MG63 (cell line): ENCODE results near the gene ADCY7. TPM values are rescaled to one million over a fixed set of nuclear protein-coding genes. Genes with fewer than 3 reads are reported as not detected.

ENCODE experiments used
- DNase-seq: peaks from one replicate; pipeline ENCODE4 v3.0.0-alpha.2; 2020
- H3K27me3 ChIP-seq: fragments of 250-450 bp; sonication (Bioruptor Pico); 2 replicates; pipeline ENCODE4 v1.5.1; 2020; ENCODE audit warnings: mild to moderate bottlenecking, moderate library complexity
- H3K36me3 ChIP-seq: fragments of 250-450 bp; sonication (Bioruptor Pico); 2 replicates; pipeline ENCODE4 v1.5.1; 2020; ENCODE audit warnings: mild to moderate bottlenecking, moderate library complexity
- H3K4me3 ChIP-seq: fragments of 250-450 bp; sonication (Bioruptor Pico); 2 replicates; pipeline ENCODE4 v1.5.1; 2020; ENCODE audit warnings: mild to moderate bottlenecking, moderate library complexity
- H3K9me3 ChIP-seq: fragments of 250-450 bp; sonication (Bioruptor Pico); 2 replicates; pipeline ENCODE4 v1.5.1; 2020; ENCODE audit warnings: mild to moderate bottlenecking, moderate library complexity
- total RNA-seq: library from RNA; depleted of rRNA; stranded (reverse); fragments of >200 nt; shearing (Covaris generic); gene quantifications from 2 replicates; pipeline ENCODE4 v1.2.3, GENCODE V29; 2014; ENCODE audit warnings: low replicate concordance

ADCY7 gene
- total RNA-seq, 1 experiment from 2014 or later = 28.0 TPM

DNA sequence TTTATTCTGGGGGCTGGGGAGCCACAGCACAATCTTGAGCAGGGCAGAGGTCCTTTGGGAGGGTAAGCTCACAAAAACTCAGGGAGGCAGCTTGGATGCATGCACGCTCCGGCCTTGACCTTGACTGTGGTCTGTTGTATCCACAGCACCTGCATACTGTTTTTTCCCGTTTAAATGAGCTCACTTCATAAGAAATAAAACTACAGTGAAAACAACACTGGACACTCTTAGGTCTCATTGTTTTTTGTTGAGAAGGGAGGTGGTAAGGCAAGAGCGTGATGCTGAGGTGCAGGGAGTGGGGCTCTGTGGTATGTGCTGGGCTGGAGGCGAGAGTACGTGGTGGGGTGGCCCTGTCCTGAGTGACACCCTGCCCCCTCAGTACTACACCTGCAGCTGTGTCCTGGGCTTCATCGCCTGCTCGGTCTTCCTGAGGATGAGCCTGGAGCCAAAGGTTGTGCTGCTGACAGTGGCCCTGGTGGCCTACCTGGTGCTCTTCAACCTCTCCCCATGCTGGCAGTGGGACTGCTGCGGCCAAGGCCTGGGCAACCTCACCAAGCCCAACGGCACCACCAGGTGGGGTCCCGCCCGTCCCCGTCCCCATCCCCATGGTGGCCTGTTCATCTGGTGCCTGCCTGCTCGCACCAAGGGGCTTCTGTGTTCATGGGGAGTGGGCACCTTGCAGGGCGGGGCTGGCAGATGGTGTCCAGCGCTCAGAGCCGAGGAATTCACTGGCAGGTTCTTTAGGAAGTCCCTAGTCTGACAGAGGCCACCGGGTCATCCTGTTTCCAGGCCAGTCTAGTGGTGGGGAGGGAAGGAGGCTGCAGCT lies 44.2 kb downstream of the ADCY7 start:
- Histone ChIP-seq H3K4me3 (no peak overlapping the region), H3K27me3 (no peaks in the 10 kb centered on the region), H3K36me3 (peaks cover 11% of the 10 kb centered on the region), H3K9me3 (no peaks in the 10 kb centered on the region)
- DNase-seq = no peak

DNA sequence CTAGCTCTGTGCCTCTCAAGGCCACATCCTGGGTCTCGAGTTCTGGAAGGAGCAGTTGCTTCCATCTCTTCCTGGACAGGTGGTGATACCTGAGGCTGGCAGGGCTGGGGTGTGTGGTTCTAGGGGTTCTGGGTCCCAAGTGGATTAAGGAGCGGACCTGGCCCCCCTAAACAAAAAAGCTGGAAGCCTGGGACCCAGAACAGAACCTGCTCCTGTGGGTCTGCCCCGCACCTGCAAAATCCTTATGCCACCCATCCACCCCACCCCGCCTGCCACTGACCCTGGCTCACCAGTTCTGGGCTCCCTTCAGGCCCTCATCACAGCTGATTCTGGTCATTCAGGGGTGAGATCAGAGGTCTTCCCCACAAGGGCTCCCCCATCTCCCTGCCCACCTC lies 44.8 kb downstream of the ADCY7 start:
- peaks cover 11% of the 10 kb centered on the region for H3K36me3 ChIP-seq
- no peak overlapping the region for H3K4me3 ChIP-seq
- DNase-seq = no peak
- H3K9me3 ChIP-seq = no peaks in the 10 kb centered on the region
- H3K27me3 ChIP-seq = no peaks in the 10 kb centered on the region

DNA sequence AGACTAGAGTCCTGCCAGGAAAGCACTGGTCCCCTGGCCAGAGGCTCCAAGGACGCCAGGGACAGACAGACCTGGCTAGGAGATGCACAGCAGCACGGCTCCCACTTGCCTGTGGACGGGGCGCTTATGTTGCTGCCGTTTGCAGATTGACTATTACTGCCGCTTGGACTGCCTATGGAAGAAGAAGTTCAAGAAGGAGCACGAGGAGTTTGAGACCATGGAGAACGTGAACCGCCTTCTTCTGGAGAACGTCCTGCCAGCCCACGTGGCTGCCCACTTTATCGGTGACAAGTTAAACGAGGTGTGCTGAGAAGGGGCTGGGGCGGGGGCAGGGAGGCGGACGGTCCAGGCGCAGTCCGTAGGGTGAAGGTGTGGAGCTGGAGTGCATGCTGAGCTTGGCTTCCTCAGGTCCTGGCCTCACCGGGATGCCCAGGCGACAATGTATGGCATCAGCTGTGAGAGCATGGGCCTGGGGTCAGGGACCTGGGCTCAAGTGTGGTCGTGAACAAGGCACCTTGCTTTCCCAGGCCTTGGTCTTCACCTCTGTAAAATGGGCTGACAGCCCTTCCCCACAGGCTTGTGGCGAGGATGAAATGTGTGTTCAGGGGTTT lies 45.6 kb downstream of the ADCY7 start:
- H3K36me3 ChIP-seq = peaks cover 17% of the 10 kb centered on the region
- no peak for DNase-seq
- H3K9me3 ChIP-seq = no peaks in the 10 kb centered on the region
- H3K27me3 ChIP-seq = no peaks in the 10 kb centered on the region
- H3K4me3 ChIP-seq = no peak overlapping the region

DNA sequence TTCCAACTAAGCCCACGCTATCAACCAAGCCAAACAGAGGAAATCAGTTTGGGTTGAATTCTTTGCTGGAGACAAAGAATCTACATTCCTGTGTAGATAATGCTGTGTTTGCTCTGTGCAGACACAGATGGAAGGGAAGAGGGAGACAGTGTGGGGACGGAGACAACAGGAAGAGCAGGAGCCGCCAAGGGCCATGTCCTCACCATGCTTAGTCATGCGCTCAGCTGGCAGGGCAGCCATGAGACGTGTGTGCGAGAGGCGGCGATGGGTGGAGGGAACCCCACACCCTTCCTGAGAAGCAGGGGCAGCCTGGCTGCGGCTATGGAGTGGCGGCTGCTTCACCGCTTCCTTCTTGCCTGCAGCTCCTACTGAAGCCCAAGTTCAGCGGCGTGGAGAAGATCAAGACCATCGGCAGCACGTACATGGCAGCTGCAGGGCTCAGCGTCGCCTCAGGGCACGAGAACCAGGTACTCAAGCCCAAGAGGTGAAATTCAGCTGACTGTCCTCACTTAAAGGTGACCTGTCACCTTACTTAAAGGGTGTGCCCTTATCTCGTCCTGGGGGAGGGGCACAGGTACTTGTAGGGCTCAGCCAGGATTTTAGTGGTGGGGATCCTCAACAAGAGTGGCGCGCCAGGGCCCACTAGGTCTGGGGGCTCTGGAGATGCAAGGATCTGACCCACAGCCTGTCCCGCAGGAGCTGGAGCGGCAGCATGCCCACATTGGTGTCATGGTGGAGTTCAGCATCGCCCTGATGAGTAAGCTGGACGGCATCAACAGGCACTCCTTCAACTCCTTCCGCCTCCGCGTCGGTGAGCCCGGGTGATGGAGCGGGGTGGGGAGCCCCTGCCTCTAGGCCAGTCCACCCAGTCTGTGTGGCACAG lies 47.5 kb downstream of the ADCY7 start:
- Histone ChIP-seq H3K4me3 (no peak overlapping the region), H3K36me3 (peaks cover 30% of the 10 kb centered on the region), H3K27me3 (no peaks in the 10 kb centered on the region), H3K9me3 (no peaks in the 10 kb centered on the region)
- no peak for DNase-seq

DNA sequence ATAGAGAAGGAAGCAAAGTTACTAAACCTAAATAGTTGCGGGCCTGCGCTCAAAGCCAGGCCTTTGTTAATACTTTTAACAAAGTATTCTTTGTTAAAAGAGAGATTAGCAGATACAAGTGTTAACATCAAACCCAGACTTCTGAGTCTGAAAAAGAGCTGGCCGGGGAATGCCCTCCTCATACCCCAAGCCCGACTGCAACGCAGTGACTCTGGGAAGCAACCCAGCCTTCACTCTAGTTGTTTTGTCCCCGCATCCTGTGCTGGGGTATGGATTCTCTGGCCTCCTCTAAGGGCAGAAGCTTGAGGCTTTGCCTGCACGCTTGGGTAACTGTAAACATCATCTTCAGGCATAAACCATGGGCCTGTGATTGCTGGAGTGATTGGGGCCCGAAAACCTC lies 48.3 kb downstream of the ADCY7 start:
- H3K9me3 ChIP-seq = no peaks in the 10 kb centered on the region
- no peak overlapping the region for H3K4me3 ChIP-seq
- no peak for DNase-seq
- no peaks in the 10 kb centered on the region for H3K27me3 ChIP-seq
- H3K36me3 ChIP-seq = peaks cover 39% of the 10 kb centered on the region

DNA sequence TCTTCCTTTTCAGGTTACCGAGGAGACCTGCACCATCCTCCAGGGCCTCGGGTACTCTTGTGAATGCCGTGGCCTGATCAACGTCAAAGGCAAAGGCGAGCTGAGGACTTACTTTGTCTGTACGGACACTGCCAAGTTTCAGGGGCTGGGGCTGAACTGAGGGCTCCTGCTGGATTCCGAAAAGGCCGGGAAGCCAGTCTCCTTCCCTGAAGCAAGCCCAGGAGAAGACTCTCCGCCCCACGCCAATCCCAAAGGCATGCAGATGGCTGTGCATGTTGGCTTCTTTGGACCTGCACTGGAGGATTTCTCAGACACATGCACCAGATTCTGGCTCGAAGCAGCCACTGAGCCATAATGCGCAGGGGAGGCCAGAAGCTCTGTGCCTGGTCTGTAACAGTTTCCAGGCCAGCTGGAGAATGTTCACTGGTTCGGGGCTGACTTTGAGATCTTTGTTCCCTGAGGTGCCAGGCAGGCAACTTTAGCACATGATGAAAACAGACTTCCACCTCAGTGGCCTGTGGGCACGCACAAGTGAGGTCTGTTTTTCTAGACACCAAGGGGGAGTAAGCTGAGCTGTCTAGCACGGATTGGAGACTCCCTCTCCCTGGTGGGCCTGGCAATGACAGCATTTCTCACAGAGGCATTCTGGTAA lies 49.1 kb downstream of the ADCY7 start:
- H3K36me3 ChIP-seq = peaks cover 44% of the 10 kb centered on the region
- no peaks in the 10 kb centered on the region for H3K9me3 ChIP-seq
- no peak for DNase-seq
- no peaks in the 10 kb centered on the region for H3K27me3 ChIP-seq
- H3K4me3 ChIP-seq = no peak overlapping the region

DNA sequence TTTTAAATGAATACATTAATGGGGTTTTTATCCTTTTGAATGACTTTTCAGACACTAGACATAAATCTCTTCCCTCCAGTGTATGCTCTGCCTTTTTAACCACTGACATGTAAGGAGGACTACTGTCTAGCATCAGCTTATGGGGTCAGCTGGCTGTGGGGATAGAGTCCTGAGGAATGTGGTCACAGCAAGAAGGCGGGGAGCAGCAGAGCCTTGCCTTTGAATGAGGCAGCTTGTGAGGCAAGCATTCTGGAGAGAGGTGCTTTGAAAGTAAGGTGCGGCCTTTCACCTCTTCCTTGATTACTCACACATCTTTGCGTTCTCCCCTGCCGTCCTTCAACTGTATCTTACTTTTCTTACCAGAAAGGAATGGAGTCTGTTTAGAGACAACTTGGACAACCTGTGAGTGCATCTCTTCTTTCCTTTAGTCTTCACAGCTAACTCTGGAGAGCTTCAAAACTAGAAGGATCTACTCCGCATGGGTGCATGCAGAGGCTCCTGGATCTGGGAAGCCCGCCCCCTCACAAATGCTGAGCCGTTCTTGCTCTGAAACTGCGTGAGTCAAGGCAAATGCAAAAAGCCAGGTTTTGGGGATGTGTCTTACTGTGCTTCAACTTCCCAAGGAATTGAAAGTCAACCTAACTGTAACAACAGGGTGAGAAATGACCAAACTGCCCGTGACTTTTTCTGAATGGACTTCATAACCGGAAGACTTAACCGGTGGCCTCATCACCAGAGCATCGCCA lies 49.9 kb downstream of the ADCY7 start:
- peaks cover 49% of the 10 kb centered on the region for H3K36me3 ChIP-seq
- H3K4me3 ChIP-seq = no peak overlapping the region
- no peaks in the 10 kb centered on the region for H3K27me3 ChIP-seq
- no peaks in the 10 kb centered on the region for H3K9me3 ChIP-seq
- no peak for DNase-seq

DNA sequence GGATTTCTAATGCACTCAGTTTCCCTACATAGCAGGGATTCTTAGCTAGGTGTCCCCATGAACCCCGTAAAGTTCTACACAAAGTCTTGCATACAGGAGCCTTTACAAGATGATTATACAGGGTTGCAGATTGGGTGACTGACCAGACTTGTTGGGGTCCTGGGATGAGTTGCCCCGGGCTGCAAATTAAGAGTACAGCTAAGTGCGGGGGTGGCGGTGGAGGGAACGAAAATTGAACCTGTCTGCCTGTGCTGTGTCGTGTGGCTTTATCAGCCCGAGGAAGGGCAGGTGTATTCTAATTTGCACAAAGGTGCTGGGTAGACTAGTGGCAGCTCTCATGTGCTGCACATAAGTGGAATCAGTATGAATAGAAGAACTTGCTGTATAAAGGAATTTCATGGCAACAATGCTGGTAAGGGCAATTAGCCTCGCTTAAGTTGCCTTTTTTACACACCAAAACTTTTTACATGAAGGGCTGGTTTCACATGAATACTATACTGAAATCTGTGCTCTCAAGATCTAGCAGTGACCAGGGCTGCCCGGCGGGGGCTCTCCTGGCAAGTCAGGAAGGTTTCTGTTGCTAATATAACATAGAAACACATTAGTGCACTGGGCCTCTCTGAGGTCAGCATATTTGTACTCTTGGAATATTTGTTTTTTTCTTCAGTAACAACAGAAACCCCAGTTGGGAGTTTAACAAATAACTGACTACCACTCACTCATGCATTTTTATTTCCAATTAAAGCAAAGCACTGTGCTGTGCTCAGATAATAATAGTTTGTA lies 50.7 kb downstream of the ADCY7 start:
- DNase-seq = no peak
- Histone ChIP-seq H3K9me3 (no peaks in the 10 kb centered on the region), H3K4me3 (no peak overlapping the region), H3K36me3 (peaks cover 54% of the 10 kb centered on the region), H3K27me3 (no peaks in the 10 kb centered on the region)

DNA sequence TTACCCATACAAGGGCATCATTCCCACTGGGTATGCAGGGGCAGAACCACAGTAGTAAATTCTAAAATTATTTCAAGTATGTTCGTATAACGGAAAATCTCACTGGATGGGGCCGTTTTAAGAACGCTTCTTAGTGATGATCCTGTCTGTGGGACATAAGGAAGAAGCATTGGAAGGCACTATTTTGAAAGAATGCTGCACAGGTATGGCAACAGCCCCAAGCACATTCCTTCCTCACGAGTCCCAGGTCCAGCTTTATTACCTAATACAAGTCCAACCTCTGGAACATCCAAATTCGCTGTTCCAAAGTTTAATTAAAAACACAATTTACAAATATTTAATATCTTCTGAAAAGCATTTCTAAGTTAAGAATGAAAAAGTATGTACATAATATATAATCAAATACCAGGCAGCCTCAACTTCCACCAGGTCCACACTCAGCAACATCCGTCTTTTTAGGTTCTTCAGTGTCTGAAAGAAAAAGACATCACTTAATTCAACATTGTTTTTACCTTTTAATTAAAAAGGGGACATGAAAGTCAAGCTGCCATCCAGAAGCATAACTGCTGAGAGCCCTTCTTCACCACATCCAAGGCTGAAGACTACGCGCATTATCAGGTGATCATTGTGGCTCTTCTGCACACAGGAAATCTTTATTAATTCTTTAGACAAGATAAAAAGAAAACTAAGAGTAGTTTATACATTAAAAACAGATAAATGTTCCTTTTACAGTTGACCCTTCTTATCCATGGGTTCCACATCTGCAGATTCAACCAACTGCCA lies 52.6 kb downstream of the ADCY7 start:
- DNase-seq = no peak
- no peak overlapping the region for H3K4me3 ChIP-seq
- H3K27me3 ChIP-seq = no peaks in the 10 kb centered on the region
- no peaks in the 10 kb centered on the region for H3K9me3 ChIP-seq
- peaks cover 62% of the 10 kb centered on the region for H3K36me3 ChIP-seq

DNA sequence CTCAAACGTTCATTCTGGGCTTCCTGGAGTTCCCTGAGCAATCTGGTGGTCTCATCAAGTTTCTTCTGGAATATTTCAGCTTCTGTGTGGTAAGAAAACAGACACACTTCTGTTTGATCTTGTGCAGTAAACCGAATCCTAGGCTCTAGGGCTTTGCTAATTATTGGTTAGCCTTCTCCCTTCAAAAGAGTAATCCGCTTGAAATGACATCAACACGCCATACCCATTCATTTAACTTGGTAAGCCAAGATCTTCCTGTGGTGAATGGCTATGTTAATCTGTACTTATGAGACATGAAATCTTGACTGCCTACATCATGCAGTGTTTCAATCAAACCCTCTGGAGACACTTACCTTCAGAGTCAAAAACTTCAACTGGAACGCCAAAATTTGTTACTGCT lies 54.0 kb downstream of the ADCY7 start:
- Histone ChIP-seq H3K4me3 (no peak overlapping the region), H3K36me3 (peaks cover 64% of the 10 kb centered on the region), H3K9me3 (no peaks in the 10 kb centered on the region), H3K27me3 (no peaks in the 10 kb centered on the region)
- DNase-seq = no peak

DNA sequence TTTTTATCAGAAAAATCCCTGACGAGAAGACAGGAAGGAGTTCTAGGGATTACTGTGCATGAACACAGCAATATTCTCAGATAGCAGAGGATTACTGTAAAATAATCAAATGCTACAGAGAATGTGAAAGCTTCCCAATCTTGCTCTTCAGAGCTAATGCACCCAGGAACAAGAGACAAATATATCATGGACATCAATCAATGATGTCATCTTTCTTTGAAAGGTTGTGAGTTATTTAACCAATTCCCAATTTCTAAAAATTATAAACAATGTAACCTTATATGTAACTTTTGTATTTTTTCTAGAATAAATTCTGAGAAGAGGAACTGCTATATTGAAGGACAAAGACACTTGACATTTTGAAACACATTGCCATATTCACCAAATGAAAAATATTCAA lies 56.0 kb downstream of the ADCY7 start:
- Histone ChIP-seq H3K36me3 (peaks cover 66% of the 10 kb centered on the region), H3K27me3 (no peaks in the 10 kb centered on the region), H3K9me3 (no peaks in the 10 kb centered on the region), H3K4me3 (no peak overlapping the region)
- no peak for DNase-seq

DNA sequence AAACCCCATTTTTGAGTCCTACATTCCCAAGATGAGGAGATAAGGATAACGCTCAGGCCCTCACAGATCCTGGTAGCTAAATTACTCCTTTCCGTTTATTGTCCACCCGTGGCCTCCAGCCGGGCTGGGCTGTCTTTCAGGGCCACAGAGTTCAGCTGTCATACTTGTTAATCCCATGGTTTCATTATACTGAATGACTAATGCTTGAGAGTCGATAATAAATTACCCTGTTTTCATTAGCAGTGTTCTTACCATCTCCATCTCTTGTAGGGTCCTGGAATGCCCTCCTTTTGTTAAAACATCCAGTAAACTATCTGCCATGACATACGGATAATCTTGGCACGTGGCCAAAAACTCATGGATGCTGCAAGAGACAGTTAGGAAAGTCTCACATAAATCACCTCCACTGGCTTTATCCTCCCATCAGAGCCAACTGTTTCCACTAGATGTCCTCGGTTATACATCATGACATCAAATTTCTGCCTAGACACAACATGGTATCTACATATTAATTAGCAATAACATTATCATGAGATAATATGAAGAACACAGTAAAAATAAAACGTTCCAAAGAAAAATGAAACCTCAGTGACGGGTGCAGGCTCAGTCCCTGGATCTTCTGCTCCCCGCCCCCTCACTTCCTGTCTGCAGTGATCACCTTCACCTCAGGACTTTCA lies 57.1 kb downstream of the ADCY7 start:
- Histone ChIP-seq H3K27me3 (no peaks in the 10 kb centered on the region), H3K36me3 (peaks cover 61% of the 10 kb centered on the region), H3K4me3 (no peak overlapping the region), H3K9me3 (no peaks in the 10 kb centered on the region)
- no peak for DNase-seq

DNA sequence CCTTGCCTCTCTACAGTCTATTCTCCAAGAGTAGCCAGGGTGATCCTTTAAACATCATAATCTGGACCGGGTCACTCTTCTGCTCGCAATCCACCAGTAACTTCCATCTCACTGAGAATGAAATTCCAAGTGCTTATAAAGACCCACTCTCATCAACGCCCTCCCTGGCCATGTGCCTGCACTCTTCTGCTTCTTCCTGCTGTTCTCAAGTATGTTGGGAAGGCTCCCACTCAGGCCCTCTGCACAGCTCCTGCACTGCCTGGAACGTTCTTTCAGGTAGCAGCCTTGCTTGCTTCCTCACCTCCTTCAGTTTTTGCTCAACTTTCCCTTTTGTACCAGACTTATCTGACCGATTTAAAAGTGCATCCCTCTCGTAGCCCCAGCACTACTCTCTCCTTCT lies 58.0 kb downstream of the ADCY7 start:
- Histone ChIP-seq H3K4me3 (no peak overlapping the region), H3K36me3 (peaks cover 52% of the 10 kb centered on the region), H3K9me3 (no peaks in the 10 kb centered on the region), H3K27me3 (no peaks in the 10 kb centered on the region)
- DNase-seq = no peak

DNA sequence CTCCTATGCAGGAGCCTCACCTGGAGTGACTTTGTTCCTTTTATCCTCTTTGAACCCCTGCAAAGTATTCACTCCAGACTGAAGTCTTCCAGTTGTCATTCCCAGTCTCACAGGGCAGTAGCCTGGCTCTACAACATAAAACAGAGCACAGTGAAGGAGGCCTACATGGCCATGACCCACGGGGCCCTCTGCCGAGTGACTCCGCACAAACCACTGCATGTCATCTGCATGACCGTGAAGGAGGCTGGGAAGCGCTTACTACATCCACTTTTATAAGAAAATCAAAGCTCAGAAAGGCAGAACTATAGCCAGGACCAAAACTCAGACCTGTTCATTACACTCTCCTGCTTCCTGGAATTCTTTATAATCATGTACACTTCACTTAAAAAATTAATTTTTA lies 59.9 kb downstream of the ADCY7 start:
- Histone ChIP-seq H3K4me3 (no peak overlapping the region), H3K27me3 (no peaks in the 10 kb centered on the region), H3K9me3 (no peaks in the 10 kb centered on the region), H3K36me3 (peaks cover 38% of the 10 kb centered on the region)
- no peak for DNase-seq
